Osteoblast (primary cell): ENCODE data around the gene NUDT9. TPM values are rescaled to one million over a fixed set of nuclear protein-coding genes. Genes with fewer than 3 reads are reported as not detected.
"Not testable (repeated sequence)": the region's sequence is repeated elsewhere in the genome, so short reads cannot be mapped to it uniquely, and the experiment has no call there.

Source experiments
- DNase-seq: peaks from one replicate; pipeline ENCODE4 v3.0.0; 2011; ENCODE audit warnings: low spot score, mixed read lengths; ENCODE audit not compliant: insufficient read length; ENCODE audit errors: missing footprints
- H2AFZ ChIP-seq: 2 replicates; pipeline ENCODE4 v1.6.0; 2011; ENCODE audit warnings: mild to moderate bottlenecking, low read length
- H3K27ac ChIP-seq: 2 replicates; pipeline ENCODE4 v1.5.1; 2011; ENCODE audit warnings: mild to moderate bottlenecking, low read depth, low read length, moderate library complexity
- H3K27me3 ChIP-seq: 2 replicates; pipeline ENCODE4 v1.6.0; 2012; ENCODE audit warnings: mild to moderate bottlenecking, control low read depth, inconsistent platforms, low read length, moderate library complexity; ENCODE audit not compliant: insufficient read depth
- H3K36me3 ChIP-seq: 2 replicates; pipeline ENCODE4 v1.5.1; 2011; ENCODE audit warnings: mild to moderate bottlenecking, low read length, control low read depth, moderate library complexity; ENCODE audit not compliant: insufficient read depth
- H3K4me1 ChIP-seq: 2 replicates; pipeline ENCODE4 v1.5.1; 2011; ENCODE audit warnings: mild to moderate bottlenecking, low read length, control low read depth, moderate library complexity; ENCODE audit not compliant: insufficient read depth
- H3K4me2 ChIP-seq: 2 replicates; pipeline ENCODE4 v1.6.0; 2011; ENCODE audit warnings: mild to moderate bottlenecking, low read length; ENCODE audit not compliant: insufficient read depth
- H3K4me3 ChIP-seq: fragments of 200-600 bp; sonication (generic); 3 replicates; pipeline ENCODE4 v1.5.1; 2012; ENCODE audit warnings: mild to moderate bottlenecking, low read length, inconsistent platforms; ENCODE audit not compliant: insufficient read depth
- H3K79me2 ChIP-seq: 2 replicates; pipeline ENCODE4 v1.6.0; 2012; ENCODE audit warnings: mild to moderate bottlenecking, low read length, control low read depth, inconsistent platforms; ENCODE audit not compliant: insufficient read depth
- H3K9me3 ChIP-seq: 2 replicates; pipeline ENCODE4 v1.5.1; 2011; ENCODE audit warnings: low read depth, low read length, control low read depth
- H4K20me1 ChIP-seq: 2 replicates; pipeline ENCODE4 v1.6.0; 2012; ENCODE audit warnings: mild to moderate bottlenecking, low read length, control low read depth; ENCODE audit not compliant: insufficient read depth
- total RNA-seq: library from RNA; depleted of rRNA; stranded (reverse); fragments of >200 nt; gene quantifications from 2 replicates; pipeline ENCODE4 v1.2.3, GENCODE V29; 2012
- TF ChIP-seq, protein P1 (sequence below): IDR thresholded peaks from 2 replicates; pipeline ENCODE4 v1.5.1; 2011; ENCODE audit warnings: mild to moderate bottlenecking, low read depth, low read length, moderate library complexity; ENCODE audit errors: extremely low read depth

NUDT9 gene
- total RNA-seq, 1 donor: 10.1 TPM

DNA sequence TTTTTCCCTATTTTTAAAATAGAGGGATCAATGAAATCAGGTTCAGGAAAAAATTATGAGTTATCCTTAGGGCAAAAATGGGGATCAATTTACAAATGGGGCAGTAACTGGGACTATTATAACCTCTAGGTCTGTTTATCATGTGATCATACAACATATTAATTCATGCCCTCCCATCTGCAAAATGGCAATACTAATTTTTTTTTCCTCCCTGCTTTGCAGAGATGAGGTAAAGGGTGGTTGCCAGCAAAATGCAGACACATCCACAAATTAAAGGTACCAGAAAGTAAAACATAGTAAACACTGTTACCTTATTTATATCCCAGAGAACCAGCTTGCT, 31.9 kb upstream of the NUDT9 start:
- Histone ChIP-seq H3K9me3 (no peaks in the 10 kb centered on the region), H3K27me3 (no peaks in the 10 kb centered on the region), H3K27ac (peak overlapping the region; percentile 35), H3K79me2 (peaks cover 33% of the 10 kb centered on the region), H3K4me2 (peak overlapping the region; percentile 86), H4K20me1 (no peaks in the 10 kb centered on the region), H3K36me3 (no peaks in the 10 kb centered on the region), H2AFZ (peak overlapping the region; percentile 93), H3K4me1 (peaks cover 17% of the 10 kb centered on the region), H3K4me3 (peak overlapping the region; percentile 78)
- TF ChIP-seq, protein P1, sequence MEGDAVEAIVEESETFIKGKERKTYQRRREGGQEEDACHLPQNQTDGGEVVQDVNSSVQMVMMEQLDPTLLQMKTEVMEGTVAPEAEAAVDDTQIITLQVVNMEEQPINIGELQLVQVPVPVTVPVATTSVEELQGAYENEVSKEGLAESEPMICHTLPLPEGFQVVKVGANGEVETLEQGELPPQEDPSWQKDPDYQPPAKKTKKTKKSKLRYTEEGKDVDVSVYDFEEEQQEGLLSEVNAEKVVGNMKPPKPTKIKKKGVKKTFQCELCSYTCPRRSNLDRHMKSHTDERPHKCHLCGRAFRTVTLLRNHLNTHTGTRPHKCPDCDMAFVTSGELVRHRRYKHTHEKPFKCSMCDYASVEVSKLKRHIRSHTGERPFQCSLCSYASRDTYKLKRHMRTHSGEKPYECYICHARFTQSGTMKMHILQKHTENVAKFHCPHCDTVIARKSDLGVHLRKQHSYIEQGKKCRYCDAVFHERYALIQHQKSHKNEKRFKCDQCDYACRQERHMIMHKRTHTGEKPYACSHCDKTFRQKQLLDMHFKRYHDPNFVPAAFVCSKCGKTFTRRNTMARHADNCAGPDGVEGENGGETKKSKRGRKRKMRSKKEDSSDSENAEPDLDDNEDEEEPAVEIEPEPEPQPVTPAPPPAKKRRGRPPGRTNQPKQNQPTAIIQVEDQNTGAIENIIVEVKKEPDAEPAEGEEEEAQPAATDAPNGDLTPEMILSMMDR: no peak
- no peak for DNase-seq

GRCh38 chr4:87390891-87391575, 31.3 kb upstream of the NUDT9 start, which contains the start of gene HSD17B11:
HSD17B11 (minus strand) TSS chr4:87391188; CDS start chr4:87391070, 118 bp downstream.
- Histone ChIP-seq H3K9me3 (no peaks in the 10 kb centered on the region), H3K4me3 (peak within 1 kb of the TSS; percentile 78), H2AFZ (peak within 1 kb of the TSS; percentile 93), H3K4me2 (peak within 1 kb of the TSS; percentile 86), H3K4me1 (peaks cover 17% of the 10 kb centered on the region), H3K27ac (peak within 1 kb of the TSS; percentile 35), H3K27me3 (no peaks in the 10 kb centered on the region), H4K20me1 (no peaks in the 10 kb centered on the region), H3K79me2 (peaks cover 33% of the 10 kb centered on the region), H3K36me3 (no peaks in the 10 kb centered on the region)
- TF ChIP-seq, protein P1: no peak
- peak; percentile 98 for DNase-seq

GRCh38 chr4:87391576-87392054, 30.8 kb upstream of the NUDT9 start:
- peaks cover 33% of the 10 kb centered on the region for H3K79me2 ChIP-seq

GRCh38 chr4:87392183-87392582, 30.2 kb upstream of the NUDT9 start:
- no peaks in the 10 kb centered on the region for H3K27me3 ChIP-seq
- no peaks in the 10 kb centered on the region for H3K36me3 ChIP-seq
- H3K9me3 ChIP-seq: no peaks in the 10 kb centered on the region
- no peak overlapping the region for H2AFZ ChIP-seq
- H3K4me1 ChIP-seq: peaks cover 17% of the 10 kb centered on the region
- peak overlapping the region; percentile 86 for H3K4me2 ChIP-seq
- H3K4me3 ChIP-seq: no peak overlapping the region
- H3K79me2 ChIP-seq: peaks cover 28% of the 10 kb centered on the region
- no peaks in the 10 kb centered on the region for H4K20me1 ChIP-seq
- TF ChIP-seq, protein P1: no peak
- no peak overlapping the region for H3K27ac ChIP-seq
- DNase-seq: no peak

More at GRCh38 chr4:87391576-87392054, 30.8 kb upstream of the NUDT9 start:
- Histone ChIP-seq H3K36me3 (no peaks in the 10 kb centered on the region), H4K20me1 (no peaks in the 10 kb centered on the region), H3K9me3 (no peaks in the 10 kb centered on the region), H3K4me3 (peak overlapping the region; percentile 78), H3K4me1 (peaks cover 17% of the 10 kb centered on the region), H2AFZ (peak overlapping the region; percentile 93), H3K27me3 (no peaks in the 10 kb centered on the region), H3K27ac (peak overlapping the region; percentile 35), H3K4me2 (peak overlapping the region; percentile 86)
- DNase-seq: no peak
- TF ChIP-seq, protein P1: no peak

DNA sequence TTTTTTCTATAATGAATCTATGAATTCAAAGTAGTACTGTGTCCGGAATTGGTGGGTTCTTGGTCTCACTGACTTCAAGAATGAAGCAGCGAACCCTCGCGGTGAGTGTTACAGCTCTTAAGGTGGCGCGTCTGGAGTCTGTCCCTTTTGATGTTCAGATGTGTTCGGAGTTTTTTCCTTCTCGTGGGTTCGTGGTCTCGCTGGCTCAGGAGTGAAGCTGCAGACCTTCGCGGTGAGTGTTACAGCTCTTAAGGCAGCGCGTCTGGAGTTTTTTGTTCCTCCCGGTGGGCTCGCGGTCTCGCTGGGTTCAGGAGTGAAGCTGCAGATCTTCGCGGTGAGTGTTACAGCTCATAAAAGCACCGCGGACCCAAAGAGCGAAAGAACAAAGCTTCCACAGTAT, 27.3 kb upstream of the NUDT9 start:
- H3K4me1 ChIP-seq, H3K4me3 ChIP-seq, H3K27ac ChIP-seq, H3K79me2 ChIP-seq, DNase-seq, H2AFZ ChIP-seq, H3K27me3 ChIP-seq, H3K36me3 ChIP-seq, H4K20me1 ChIP-seq, H3K4me2 ChIP-seq, H3K9me3 ChIP-seq: not testable (repeated sequence)

GRCh38 chr4:87395851-87396250, 26.5 kb upstream of the NUDT9 start:
- not testable (repeated sequence) for H3K27me3 ChIP-seq, DNase-seq, H3K4me2 ChIP-seq, H3K36me3 ChIP-seq, H3K4me3 ChIP-seq, H3K9me3 ChIP-seq, H3K79me2 ChIP-seq, H4K20me1 ChIP-seq, H2AFZ ChIP-seq, H3K4me1 ChIP-seq, H3K27ac ChIP-seq
